Measurements from ENCODE around the gene TGIF2.

The TGIF2 gene

DNA sequence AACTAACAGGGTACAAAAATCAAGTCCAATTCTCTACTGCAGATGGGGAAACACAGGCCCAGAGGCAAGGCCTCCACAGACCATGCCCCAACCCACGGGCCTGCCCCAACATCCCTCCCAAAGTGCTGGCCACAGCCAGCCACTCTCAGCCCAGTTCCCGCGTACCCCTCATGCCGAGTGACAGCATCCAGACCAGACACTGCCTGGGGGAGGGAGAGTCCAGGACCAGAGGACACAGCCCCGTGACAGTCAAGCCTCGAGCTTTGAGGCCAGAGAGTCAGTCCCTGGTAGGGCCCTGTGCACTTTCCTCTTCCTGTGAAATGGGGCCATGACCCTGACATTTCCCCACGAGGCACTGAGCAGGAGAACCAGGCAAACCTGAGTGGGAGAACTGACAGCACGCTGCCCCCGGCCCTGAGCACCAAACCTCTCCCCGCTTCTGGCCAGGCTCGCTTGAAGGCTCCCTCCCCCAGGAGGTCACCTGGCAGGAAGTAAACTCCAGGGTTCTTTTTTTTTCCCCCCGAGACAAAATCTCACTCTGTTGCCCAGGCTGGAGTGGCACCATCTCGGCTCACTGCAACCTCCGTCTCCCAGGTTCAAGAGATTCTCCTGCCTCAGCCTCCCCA is 27.2 kb upstream of the TGIF2 start:
- TF ChIP-seq, protein P1, sequence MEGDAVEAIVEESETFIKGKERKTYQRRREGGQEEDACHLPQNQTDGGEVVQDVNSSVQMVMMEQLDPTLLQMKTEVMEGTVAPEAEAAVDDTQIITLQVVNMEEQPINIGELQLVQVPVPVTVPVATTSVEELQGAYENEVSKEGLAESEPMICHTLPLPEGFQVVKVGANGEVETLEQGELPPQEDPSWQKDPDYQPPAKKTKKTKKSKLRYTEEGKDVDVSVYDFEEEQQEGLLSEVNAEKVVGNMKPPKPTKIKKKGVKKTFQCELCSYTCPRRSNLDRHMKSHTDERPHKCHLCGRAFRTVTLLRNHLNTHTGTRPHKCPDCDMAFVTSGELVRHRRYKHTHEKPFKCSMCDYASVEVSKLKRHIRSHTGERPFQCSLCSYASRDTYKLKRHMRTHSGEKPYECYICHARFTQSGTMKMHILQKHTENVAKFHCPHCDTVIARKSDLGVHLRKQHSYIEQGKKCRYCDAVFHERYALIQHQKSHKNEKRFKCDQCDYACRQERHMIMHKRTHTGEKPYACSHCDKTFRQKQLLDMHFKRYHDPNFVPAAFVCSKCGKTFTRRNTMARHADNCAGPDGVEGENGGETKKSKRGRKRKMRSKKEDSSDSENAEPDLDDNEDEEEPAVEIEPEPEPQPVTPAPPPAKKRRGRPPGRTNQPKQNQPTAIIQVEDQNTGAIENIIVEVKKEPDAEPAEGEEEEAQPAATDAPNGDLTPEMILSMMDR (IDR thresholded peaks at IDR 0.05): no peak
- Mint-ChIP-seq H3K27ac (peak overlapping the region; percentile 85), H3K36me3 (ENCODE audit: low read depth) (peaks cover 15% of the 10 kb centered on the region), H3K9me3 (no peaks in the 10 kb centered on the region), H3K4me1 (peaks cover 48% of the 10 kb centered on the region), H3K27me3 (ENCODE audit: low read depth, poor library complexity) (peaks cover 3% of the 10 kb centered on the region), H3K4me3 (no peak overlapping the region)
- no peak for DNase-seq

DNA sequence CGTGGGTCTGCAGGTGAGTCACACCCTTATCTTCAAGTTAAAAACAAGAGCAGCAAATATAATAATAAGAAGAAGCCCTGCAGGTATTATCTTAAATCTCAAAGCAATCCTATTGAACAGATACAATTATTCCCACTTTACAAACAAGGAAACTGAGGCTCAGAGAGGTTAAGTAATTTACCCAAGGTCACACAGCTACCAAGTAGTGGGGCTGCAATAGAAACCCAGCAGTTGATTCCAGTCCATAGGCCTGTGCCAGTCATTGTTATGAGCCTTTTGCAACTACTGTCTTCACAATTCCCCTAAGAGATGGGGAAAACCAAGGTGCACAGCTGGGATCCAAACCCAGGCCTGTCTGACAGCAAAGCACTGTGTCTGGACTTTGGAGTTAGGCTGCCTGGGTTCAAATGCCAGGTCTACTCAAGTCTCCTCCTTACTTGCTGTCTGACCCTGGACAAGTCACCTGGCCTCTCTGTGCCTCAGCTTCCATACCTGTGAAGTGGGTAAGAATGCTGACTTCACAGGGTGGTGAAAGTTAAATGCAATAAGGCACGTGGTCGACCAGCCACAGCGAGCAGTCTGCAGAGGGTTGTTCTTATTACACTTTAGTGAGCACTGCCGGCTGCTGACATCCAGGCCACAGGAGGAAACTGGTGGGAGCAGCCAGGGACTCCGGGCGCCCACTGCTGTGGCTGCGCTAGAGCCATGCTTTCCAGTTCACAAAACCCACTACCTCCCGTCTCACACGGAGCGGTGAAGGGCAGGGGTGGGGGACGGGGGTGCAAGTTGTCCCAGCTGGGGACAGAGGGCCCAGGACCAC is 26.0 kb upstream of the TGIF2 start:
- TF ChIP-seq, protein P1 (IDR thresholded peaks at IDR 0.05): no peak
- H3K27me3 Mint-ChIP-seq (ENCODE audit: low read depth, poor library complexity): peaks cover 3% of the 10 kb centered on the region
- no peak for DNase-seq
- H3K27ac Mint-ChIP-seq: peak overlapping the region; percentile 72
- H3K4me3 Mint-ChIP-seq: no peak overlapping the region
- H3K9me3 Mint-ChIP-seq: no peaks in the 10 kb centered on the region
- H3K4me1 Mint-ChIP-seq: peaks cover 44% of the 10 kb centered on the region
- peaks cover 15% of the 10 kb centered on the region for H3K36me3 Mint-ChIP-seq (ENCODE audit: low read depth)

DNA sequence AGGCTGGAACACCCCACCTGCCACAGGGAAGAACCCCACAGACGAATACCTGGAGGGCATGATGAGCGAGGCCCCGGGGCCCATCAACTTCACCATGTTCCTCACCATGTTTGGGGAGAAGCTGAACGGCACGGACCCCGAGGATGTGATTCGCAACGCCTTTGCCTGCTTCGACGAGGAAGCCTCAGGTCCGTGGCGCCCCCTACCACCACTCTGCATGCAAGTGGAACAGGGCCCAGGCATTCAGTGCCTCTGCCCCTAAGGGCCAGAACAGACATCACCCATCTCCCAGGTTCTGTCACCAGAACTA is 25.4 kb upstream of the TGIF2 start:
- Mint-ChIP-seq H3K4me3 (no peak overlapping the region), H3K27ac (peak overlapping the region; percentile 44), H3K27me3 (ENCODE audit: low read depth, poor library complexity) (peaks cover 3% of the 10 kb centered on the region), H3K36me3 (ENCODE audit: low read depth) (peaks cover 15% of the 10 kb centered on the region), H3K4me1 (peaks cover 38% of the 10 kb centered on the region), H3K9me3 (no peaks in the 10 kb centered on the region)
- DNase-seq: peak; percentile 27
- TF ChIP-seq, protein P1 (IDR thresholded peaks at IDR 0.05): no peak

DNA sequence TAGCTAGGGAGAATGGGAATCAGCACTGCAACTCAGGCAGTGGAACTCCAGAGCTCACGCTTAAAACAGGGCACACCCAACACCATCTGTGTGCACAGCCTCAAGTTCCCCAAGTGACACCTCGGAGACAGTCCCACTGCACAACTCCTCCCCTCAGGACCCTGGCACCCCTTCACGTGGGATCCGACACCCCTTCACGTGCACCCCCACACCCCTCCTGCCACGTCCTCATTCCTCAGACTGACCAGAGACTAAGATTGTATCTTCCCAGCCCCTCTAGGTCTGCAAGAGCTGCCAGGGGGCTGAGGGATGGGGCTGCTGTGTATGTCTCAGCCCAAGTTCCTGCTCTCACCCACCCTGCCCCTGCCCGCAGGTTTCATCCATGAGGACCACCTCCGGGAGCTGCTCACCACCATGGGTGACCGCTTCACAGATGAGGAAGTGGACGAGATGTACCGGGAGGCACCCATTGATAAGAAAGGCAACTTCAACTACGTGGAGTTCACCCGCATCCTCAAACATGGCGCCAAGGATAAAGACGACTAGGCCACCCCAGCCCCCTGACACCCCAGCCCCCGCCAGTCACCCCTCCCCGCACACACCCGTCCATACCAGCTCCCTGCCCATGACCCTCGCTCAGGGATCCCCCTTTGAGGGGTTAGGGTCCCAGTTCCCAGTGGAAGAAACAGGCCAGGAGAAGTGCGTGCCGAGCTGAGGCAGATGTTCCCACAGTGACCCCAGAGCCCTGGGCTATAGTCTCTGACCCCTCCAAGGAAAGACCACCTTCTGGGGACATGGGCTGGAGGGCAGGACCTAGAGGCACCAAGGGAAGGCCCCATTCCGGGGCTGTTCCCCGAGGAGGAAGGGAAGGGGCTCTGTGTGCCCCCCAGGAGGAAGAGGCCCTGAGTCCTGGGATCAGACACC is 24.4 kb upstream of the TGIF2 start:
- TF ChIP-seq, protein P1 (IDR thresholded peaks at IDR 0.05): no peak
- Mint-ChIP-seq H3K9me3 (no peaks in the 10 kb centered on the region), H3K27ac (peak overlapping the region; percentile 44), H3K27me3 (ENCODE audit: low read depth, poor library complexity) (peaks cover 6% of the 10 kb centered on the region), H3K4me1 (peaks cover 28% of the 10 kb centered on the region), H3K36me3 (ENCODE audit: low read depth) (peaks cover 10% of the 10 kb centered on the region), H3K4me3 (no peak overlapping the region)
- no peak for DNase-seq

DNA sequence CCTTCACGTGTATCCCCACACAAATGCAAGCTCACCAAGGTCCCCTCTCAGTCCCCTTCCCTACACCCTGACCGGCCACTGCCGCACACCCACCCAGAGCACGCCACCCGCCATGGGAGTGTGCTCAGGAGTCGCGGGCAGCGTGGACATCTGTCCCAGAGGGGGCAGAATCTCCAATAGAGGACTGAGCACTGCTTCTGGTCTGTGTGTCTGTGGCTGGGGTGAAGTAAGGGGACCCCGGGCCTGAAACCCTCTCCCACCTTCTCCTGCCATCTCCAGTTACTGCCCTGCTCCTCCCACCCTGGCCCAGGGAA is 23.8 kb upstream of the TGIF2 start:
- no peak overlapping the region for H3K27ac Mint-ChIP-seq

More for the DNA sequence above, 23.8 kb upstream of the TGIF2 start:
- H3K9me3 Mint-ChIP-seq: no peaks in the 10 kb centered on the region
- H3K4me1 Mint-ChIP-seq: peaks cover 24% of the 10 kb centered on the region
- H3K36me3 Mint-ChIP-seq (ENCODE audit: low read depth): peaks cover 6% of the 10 kb centered on the region
- H3K27me3 Mint-ChIP-seq (ENCODE audit: low read depth, poor library complexity): peaks cover 6% of the 10 kb centered on the region
- no peak overlapping the region for H3K4me3 Mint-ChIP-seq
- TF ChIP-seq, protein P1 (IDR thresholded peaks at IDR 0.05): no peak
- no peak for DNase-seq

Measured in nephron progenitor cell (in vitro differentiated cells).